WTC11 (cell line): Measurements from ENCODE around the gene UMODL1. TPM values are rescaled to one million over a fixed set of nuclear protein-coding genes. Genes with fewer than 3 reads are reported as not detected.

Experiments
- ATAC-seq: fragments of 200-7000 bp; cut with Tn5 transposase; 2 replicates; pipeline ENCODE4 v1.10.0; 2021; ENCODE audit warnings: mild to moderate bottlenecking, moderate library complexity
- CTCF ChIA-PET: fragments of 300-600 bp; sonication (Branson Sonifier 250); formaldehyde crosslinking; loops from one replicate; lab custom pipeline; 2021; ENCODE audit warnings: antibody characterized with exemption; lab: Charles Lee
- POLR2A ChIA-PET: fragments of 350-600 bp; sonication (Branson Sonifier 250); formaldehyde crosslinking; loops from one replicate; lab custom pipeline; 2021; ENCODE audit warnings: antibody characterized with exemption; lab: Charles Lee
- DNase-seq: peaks from one replicate; pipeline ENCODE4 v3.0.0; 2021; ENCODE audit warnings: low spot score
- H3K27ac Mint-ChIP-seq: 2 replicates; pipeline ENCODE4 v1.8.0; 2021; ENCODE audit warnings: mixed read lengths
- H3K27me3 Mint-ChIP-seq: 2 replicates; pipeline ENCODE4 v1.8.0; 2021; ENCODE audit warnings: low read depth, mild to moderate bottlenecking, moderate library complexity, mixed read lengths
- H3K36me3 Mint-ChIP-seq: 2 replicates; pipeline ENCODE4 v1.8.0; 2021; ENCODE audit warnings: mixed read lengths
- H3K4me1 Mint-ChIP-seq: 2 replicates; pipeline ENCODE4 v1.8.0; 2022; ENCODE audit warnings: mixed read lengths
- H3K4me3 Mint-ChIP-seq: 2 replicates; pipeline ENCODE4 v1.8.0; 2021; ENCODE audit warnings: mild to moderate bottlenecking, moderate library complexity, mixed read lengths
- H3K9me3 Mint-ChIP-seq: 2 replicates; pipeline ENCODE4 v1.8.0; 2021; ENCODE audit warnings: mixed read lengths
- IRF2 ChIP-seq: sonication (generic); formaldehyde crosslinking; IDR thresholded peaks from 2 replicates; pipeline ENCODE4 v1.8.0; 2022; ENCODE audit warnings: low read depth, missing genetic modification reagents, borderline replicate concordance
- MAX ChIP-seq: sonication (generic); formaldehyde crosslinking; IDR thresholded peaks from 2 replicates; pipeline ENCODE4 v1.8.0; 2022; ENCODE audit warnings: mild to moderate bottlenecking, missing genetic modification reagents
- MYBL2 ChIP-seq: sonication (generic); formaldehyde crosslinking; IDR thresholded peaks from 2 replicates; pipeline ENCODE4 v1.8.1; 2023; ENCODE audit warnings: mild to moderate bottlenecking, moderate library complexity, missing genetic modification reagents
- NFATC4 ChIP-seq: fragments of 250-450 bp; sonication (Bioruptor Pico); IDR thresholded peaks from 2 replicates; pipeline ENCODE4 v1.9.0; 2021; ENCODE audit warnings: mild to moderate bottlenecking
- PREB ChIP-seq: sonication (generic); formaldehyde crosslinking; IDR thresholded peaks from 2 replicates; pipeline ENCODE4 v1.8.1; 2022; ENCODE audit warnings: mild to moderate bottlenecking, missing genetic modification reagents, moderate library complexity, borderline replicate concordance
- TP53 ChIP-seq: sonication (generic); formaldehyde crosslinking; IDR thresholded peaks from 2 replicates; pipeline ENCODE4 v1.8.1; 2023; ENCODE audit warnings: mild to moderate bottlenecking, missing genetic modification reagents
- USF1 ChIP-seq: sonication (generic); formaldehyde crosslinking; IDR thresholded peaks from 2 replicates; pipeline ENCODE4 v1.8.0; 2022; ENCODE audit warnings: mild to moderate bottlenecking, missing genetic modification reagents
- ZBTB21 ChIP-seq: sonication (generic); formaldehyde crosslinking; IDR thresholded peaks from 2 replicates; pipeline ENCODE4 v1.8.1; 2023; ENCODE audit warnings: mild to moderate bottlenecking, missing genetic modification reagents, borderline replicate concordance
- ZNF138 ChIP-seq: sonication (generic); formaldehyde crosslinking; conservative IDR thresholded peaks from 2 replicates; pipeline ENCODE4 v1.8.1; 2022; ENCODE audit warnings: mild to moderate bottlenecking, moderate library complexity, missing genetic modification reagents
- ZNF671 ChIP-seq: fragments of 250-450 bp; sonication (Bioruptor Pico); IDR thresholded peaks from 2 replicates; pipeline ENCODE4 v1.8.0; 2021; ENCODE audit warnings: mild to moderate bottlenecking
- total RNA-seq: library from RNA; stranded (reverse); gene quantifications from 3 replicates; pipeline ENCODE4 v1.2.3, GENCODE V29; 2021
- TF ChIP-seq, protein P1 (sequence below): sonication (generic); formaldehyde crosslinking; IDR thresholded peaks from 2 replicates; pipeline ENCODE4 v1.8.1; 2023; ENCODE audit warnings: mild to moderate bottlenecking, missing genetic modification reagents, borderline replicate concordance
- TF ChIP-seq, protein P2 (sequence below): sonication (generic); formaldehyde crosslinking; IDR thresholded peaks from 2 replicates; pipeline ENCODE4 v1.8.1; 2022; ENCODE audit warnings: missing genetic modification reagents, borderline replicate concordance
- TF ChIP-seq, protein P3 (sequence below): sonication (generic); formaldehyde crosslinking; IDR thresholded peaks from 2 replicates; pipeline ENCODE4 v1.8.1; 2023; ENCODE audit warnings: mild to moderate bottlenecking, moderate library complexity, missing genetic modification reagents

The UMODL1 gene
- total RNA-seq, 1 experiment from 2014 or later = not detected

DNA sequence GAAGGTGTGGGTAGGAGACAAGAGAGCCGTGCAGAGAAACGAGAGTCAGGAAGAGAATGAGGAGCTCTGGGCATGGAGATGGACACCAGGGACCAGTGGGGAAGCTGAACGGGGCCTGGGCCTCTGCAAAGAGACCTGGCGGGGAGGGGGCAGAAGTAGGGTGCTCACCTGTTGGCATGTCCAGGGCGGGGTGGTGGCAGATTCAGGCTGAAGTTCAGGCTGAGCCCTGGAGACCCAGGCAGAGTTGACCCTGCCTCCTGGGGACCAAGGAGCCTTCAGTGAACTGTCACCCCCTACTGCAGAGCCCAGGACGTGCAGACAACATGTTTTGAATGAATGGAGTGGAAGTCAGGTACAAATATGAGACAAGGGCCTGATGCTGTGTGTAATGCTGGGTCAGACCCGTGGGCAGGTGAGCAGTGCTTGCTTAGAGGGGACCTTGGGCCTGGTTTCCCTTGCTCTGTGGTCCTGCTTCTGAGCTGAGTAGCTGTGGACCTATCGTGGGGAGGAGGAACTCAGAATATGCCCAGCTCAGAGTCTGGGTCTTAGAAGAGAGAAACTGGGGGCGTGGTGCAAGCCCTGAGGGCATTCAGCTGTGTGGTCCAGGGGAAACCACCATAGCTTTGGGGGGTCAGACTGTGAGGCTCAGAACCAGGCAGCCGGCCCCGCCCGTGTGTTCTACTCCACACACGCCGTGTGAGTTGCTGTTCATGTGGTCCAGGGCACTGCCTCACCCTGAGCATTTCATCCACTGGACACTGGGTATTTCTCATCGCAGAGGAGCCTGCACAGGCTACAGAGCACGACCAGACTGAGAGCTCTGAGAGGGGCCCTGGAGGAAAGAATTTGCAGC is 21.3 kb upstream of the UMODL1 start:
- no peak for TF ChIP-seq NFATC4
- DNase-seq (no peak), ATAC-seq (no peak)
- no peaks in the 10 kb centered on the region for H3K4me1 Mint-ChIP-seq
- H3K4me3 Mint-ChIP-seq = no peak overlapping the region
- H3K27me3 Mint-ChIP-seq = no peaks in the 10 kb centered on the region
- H3K9me3 Mint-ChIP-seq = peaks cover 21% of the 10 kb centered on the region
- peaks cover 9% of the 10 kb centered on the region for H3K36me3 Mint-ChIP-seq
- ChIA-PET POLR2A (interaction anchor here (1.5 kb wide), 1 partner anchor 18 kb away, joined by 3 read pairs; no protein-coding TSS in a partner anchor), CTCF (no interaction called here)
- no peak overlapping the region for H3K27ac Mint-ChIP-seq

DNA sequence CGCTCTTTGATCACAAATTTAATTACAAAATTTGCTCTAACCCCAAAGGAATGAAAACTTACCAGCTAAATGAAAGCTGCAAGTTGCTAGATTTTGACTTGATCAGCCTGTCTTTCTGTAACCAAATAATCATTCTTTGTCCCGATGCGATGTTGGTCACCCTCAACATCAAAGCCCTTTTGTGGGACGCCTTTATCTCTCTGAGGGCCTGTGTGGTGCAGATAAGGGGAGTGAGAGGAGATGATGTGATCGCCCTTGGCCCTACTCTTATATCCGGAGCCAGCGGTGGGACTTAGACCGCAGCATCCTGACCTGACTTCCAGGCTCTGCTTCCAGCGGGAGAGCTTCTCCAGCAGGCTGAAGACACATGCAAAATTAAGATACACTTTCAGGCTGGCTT is 19.3 kb upstream of the UMODL1 start:
- Mint-ChIP-seq H3K4me1 (peaks cover 8% of the 10 kb centered on the region), H3K4me3 (no peak overlapping the region), H3K27ac (no peak overlapping the region), H3K36me3 (peaks cover 9% of the 10 kb centered on the region)
- TF ChIP-seq ZBTB21 (CRISPR knock-in tag) (no peak), MYBL2 (no peak), USF1 (no peak), ZNF671 (CRISPR knock-in tag) (no peak), IRF2 (no peak), MAX (CRISPR knock-in tag) (no peak), ZNF138 (CRISPR knock-in tag) (no peak), TP53 (CRISPR knock-in tag) (no peak), PREB (CRISPR knock-in tag) (no peak)
- TF ChIP-seq, protein P1, sequence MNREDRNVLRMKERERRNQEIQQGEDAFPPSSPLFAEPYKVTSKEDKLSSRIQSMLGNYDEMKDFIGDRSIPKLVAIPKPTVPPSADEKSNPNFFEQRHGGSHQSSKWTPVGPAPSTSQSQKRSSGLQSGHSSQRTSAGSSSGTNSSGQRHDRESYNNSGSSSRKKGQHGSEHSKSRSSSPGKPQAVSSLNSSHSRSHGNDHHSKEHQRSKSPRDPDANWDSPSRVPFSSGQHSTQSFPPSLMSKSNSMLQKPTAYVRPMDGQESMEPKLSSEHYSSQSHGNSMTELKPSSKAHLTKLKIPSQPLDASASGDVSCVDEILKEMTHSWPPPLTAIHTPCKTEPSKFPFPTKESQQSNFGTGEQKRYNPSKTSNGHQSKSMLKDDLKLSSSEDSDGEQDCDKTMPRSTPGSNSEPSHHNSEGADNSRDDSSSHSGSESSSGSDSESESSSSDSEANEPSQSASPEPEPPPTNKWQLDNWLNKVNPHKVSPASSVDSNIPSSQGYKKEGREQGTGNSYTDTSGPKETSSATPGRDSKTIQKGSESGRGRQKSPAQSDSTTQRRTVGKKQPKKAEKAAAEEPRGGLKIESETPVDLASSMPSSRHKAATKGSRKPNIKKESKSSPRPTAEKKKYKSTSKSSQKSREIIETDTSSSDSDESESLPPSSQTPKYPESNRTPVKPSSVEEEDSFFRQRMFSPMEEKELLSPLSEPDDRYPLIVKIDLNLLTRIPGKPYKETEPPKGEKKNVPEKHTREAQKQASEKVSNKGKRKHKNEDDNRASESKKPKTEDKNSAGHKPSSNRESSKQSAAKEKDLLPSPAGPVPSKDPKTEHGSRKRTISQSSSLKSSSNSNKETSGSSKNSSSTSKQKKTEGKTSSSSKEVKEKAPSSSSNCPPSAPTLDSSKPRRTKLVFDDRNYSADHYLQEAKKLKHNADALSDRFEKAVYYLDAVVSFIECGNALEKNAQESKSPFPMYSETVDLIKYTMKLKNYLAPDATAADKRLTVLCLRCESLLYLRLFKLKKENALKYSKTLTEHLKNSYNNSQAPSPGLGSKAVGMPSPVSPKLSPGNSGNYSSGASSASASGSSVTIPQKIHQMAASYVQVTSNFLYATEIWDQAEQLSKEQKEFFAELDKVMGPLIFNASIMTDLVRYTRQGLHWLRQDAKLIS = no peak
- TF ChIP-seq, protein P2, sequence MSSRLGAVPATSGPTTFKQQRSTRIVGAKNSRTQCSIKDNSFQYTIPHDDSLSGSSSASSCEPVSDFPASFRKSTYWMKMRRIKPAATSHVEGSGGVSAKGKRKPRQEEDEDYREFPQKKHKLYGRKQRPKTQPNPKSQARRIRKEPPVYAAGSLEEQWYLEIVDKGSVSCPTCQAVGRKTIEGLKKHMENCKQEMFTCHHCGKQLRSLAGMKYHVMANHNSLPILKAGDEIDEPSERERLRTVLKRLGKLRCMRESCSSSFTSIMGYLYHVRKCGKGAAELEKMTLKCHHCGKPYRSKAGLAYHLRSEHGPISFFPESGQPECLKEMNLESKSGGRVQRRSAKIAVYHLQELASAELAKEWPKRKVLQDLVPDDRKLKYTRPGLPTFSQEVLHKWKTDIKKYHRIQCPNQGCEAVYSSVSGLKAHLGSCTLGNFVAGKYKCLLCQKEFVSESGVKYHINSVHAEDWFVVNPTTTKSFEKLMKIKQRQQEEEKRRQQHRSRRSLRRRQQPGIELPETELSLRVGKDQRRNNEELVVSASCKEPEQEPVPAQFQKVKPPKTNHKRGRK (CRISPR knock-in tag) = no peak
- TF ChIP-seq, protein P3, sequence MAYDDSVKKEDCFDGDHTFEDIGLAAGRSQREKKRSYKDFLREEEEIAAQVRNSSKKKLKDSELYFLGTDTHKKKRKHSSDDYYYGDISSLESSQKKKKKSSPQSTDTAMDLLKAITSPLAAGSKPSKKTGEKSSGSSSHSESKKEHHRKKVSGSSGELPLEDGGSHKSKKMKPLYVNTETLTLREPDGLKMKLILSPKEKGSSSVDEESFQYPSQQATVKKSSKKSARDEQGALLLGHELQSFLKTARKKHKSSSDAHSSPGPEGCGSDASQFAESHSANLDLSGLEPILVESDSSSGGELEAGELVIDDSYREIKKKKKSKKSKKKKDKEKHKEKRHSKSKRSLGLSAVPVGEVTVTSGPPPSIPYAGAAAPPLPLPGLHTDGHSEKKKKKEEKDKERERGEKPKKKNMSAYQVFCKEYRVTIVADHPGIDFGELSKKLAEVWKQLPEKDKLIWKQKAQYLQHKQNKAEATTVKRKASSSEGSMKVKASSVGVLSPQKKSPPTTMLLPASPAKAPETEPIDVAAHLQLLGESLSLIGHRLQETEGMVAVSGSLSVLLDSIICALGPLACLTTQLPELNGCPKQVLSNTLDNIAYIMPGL (CRISPR knock-in tag) = no peak
- TF ChIP-seq, all 79 proteins: peak for 0
- DNase-seq (no peak), ATAC-seq (no peak)
- Mint-ChIP-seq H3K9me3 (peaks cover 28% of the 10 kb centered on the region), H3K27me3 (peaks cover 4% of the 10 kb centered on the region; the same call in 1 of the 2 replicates)
- POLR2A ChIA-PET = no interaction called here
- CTCF ChIA-PET = no interaction called here
